Suprapubic skin (tissue), 4 donors: ENCODE measurements around the gene ERRFI1.

Experiments used
- CTCF ChIP-seq, 2 donors: fragments of 200-600 bp in 1 of 2; fragments of 450-650 bp in 1 of 2; sonication (generic) in 1 of 2; IDR thresholded peaks; one replicate each; pipeline ENCODE4 v1.5.1; 2016 to 2019; ENCODE audit warnings: antibody characterized with exemption in 2 of 2, mild to moderate bottlenecking in 1 of 2, moderate library complexity in 1 of 2
- EP300 ChIP-seq: sonication (generic); formaldehyde crosslinking; IDR thresholded peaks from one replicate; pipeline ENCODE4 v1.6.1; 2017; ENCODE audit warnings: antibody characterized with exemption
- POLR2AphosphoS5 ChIP-seq, 3 donors: sonication (generic); formaldehyde crosslinking; IDR thresholded peaks; one replicate each; pipeline ENCODE4 v1.6.1; 2017; ENCODE audit warnings: antibody characterized with exemption in 3 of 3

- TF ChIP-seq CTCF (IDR thresholded peaks at IDR 0.05) (no peak), POLR2AphosphoS5 (IDR thresholded peaks at IDR 0.05) (no peak), EP300 (no peak)
Observed at GRCh38 chr1:7983086-7983778, 42.9 kb downstream of the ERRFI1 start.
